Endothelial cell of umbilical vein (primary cell): ENCODE measurements around the gene PIP5K1A.
"Not testable (repeated sequence)": the region's sequence is repeated elsewhere in the genome, so short reads cannot be mapped to it uniquely, and the experiment has no call there.

Experiments
- CTCF ChIP-seq, 2 donors: IDR thresholded peaks; 1 replicate in 1 of 2; 2 replicates in 1 of 2; pipeline ENCODE4 v1.5.1; 2011; ENCODE audit warnings: low read length in 2 of 2, mild to moderate bottlenecking in 2 of 2, moderate library complexity in 2 of 2, control low read depth in 1 of 2, inconsistent platforms in 1 of 2, low read depth in 1 of 2; ENCODE audit not compliant: insufficient read depth in 1 of 2; ENCODE audit errors: extremely low read depth in 1 of 2
- EZH2 ChIP-seq: IDR thresholded peaks from 2 replicates; pipeline ENCODE4 v1.6.1; 2012; ENCODE audit warnings: borderline replicate concordance, low read depth, mild to moderate bottlenecking, moderate library complexity, low read length, inconsistent platforms; ENCODE audit not compliant: severe bottlenecking
- JUN ChIP-seq: IDR thresholded peaks from 2 replicates; pipeline ENCODE4 v1.6.1; 2011; ENCODE audit warnings: borderline replicate concordance, low read depth; ENCODE audit not compliant: insufficient read length, insufficient read depth
- MAX ChIP-seq: IDR thresholded peaks from 2 replicates; pipeline ENCODE4 v1.6.1; 2011; ENCODE audit not compliant: insufficient read depth, insufficient read length
- MYC ChIP-seq: IDR thresholded peaks from one replicate; pipeline ENCODE4 v1.6.1; 2011; ENCODE audit warnings: mild to moderate bottlenecking, low read depth, low read length
- POLR2A ChIP-seq: IDR thresholded peaks from 2 replicates; pipeline ENCODE4 v1.6.1; 2012; ENCODE audit warnings: low read depth, mild to moderate bottlenecking, control low read depth, low read length
- POLR2AphosphoS5 ChIP-seq: IDR thresholded peaks from 2 replicates; pipeline ENCODE4 v1.6.1; 2012; ENCODE audit warnings: low read depth, mild to moderate bottlenecking, control low read depth, low read length, moderate library complexity; ENCODE audit not compliant: insufficient read depth

- not testable (repeated sequence) for TF ChIP-seq POLR2AphosphoS5; MAX; CTCF (IDR thresholded peaks at IDR 0.05; ENCODE audit: extremely low read depth in 1 of 2, insufficient read depth in 1 of 2, low read depth in 1 of 2, low read length in 2 of 2); POLR2A; EZH2; MYC
- TF ChIP-seq JUN: peak; percentile 12
These were observed 3.3 kb upstream of the PIP5K1A start for GRCh38 chr1:151194894-151195594.
